ENCODE data around the gene EPG5. TPM values are rescaled to one million over a fixed set of nuclear protein-coding genes. Genes with fewer than 3 reads are reported as not detected.

EPG5 gene
- total and polyA plus RNA-seq, 10 donors = 4.6 to 67.9 (median 48.5) TPM

- Histone ChIP-seq H3K9me3 (no peaks in the 10 kb centered on the region), H3K36me3 (peaks cover 0 to 6% (median 0%) of the 10 kb centered on the region in 6 donors), H3K4me1 (peaks cover 8 to 51% (median 24%) of the 10 kb centered on the region in 6 donors), H3K27ac (peak overlapping the region in 1 of 8 donors; percentile 27), H3K27me3 (replicated peaks in 1 of 7) (peaks cover 0 to 53% (median 22%) of the 10 kb centered on the region in 7 donors), H3K4me3 (peak overlapping the region in 4 of 8 donors; percentile 14 to 64 (median 17))
- WGBS, 5 donors = 19 to 56% (median 37%) methylated on average over 26 to 53 of the region's 53 CpGs
- peak in 2 of 3 donors; percentile 42 to 71 for TF ChIP-seq POLR2AphosphoS5 (IDR thresholded peaks at IDR 0.05)
- TF ChIP-seq POLR2A (IDR thresholded peaks at IDR 0.05) = no peak
- no peak for TF ChIP-seq CTCF (IDR thresholded peaks at IDR 0.05 in 8 of 11, conservative IDR thresholded peaks at IDR 0.05 in 3 of 11)
- DNase-seq = peak; percentile 78
- intact Hi-C loops (cut with DNase I; ENCODE audit: low total_unique reads) = no loop called here
Measured at GRCh38 chr18:45838302-45839070, 128.6 kb downstream of the EPG5 start.

GRCh38 chr18:45837283-45838070 lies 129.7 kb downstream of the EPG5 start:
- TF ChIP-seq POLR2AphosphoS5 (IDR thresholded peaks at IDR 0.05) (peak; percentile 15 to 72 (median 58)), CTCF (IDR thresholded peaks at IDR 0.05 in 8 of 11, conservative IDR thresholded peaks at IDR 0.05 in 3 of 11) (peak in 6 of 11 experiments; percentile 10 to 48 (median 24)), POLR2A (IDR thresholded peaks at IDR 0.05) (no peak)
- no peaks in the 10 kb centered on the region for H3K9me3 ChIP-seq
- 19 to 48% (median 22%) methylated on average over 11 to 84 of the region's 84 CpGs for WGBS, 5 donors
- peak overlapping the region; percentile 9 to 64 (median 33) for H3K4me3 ChIP-seq
- H3K36me3 ChIP-seq = peaks cover 0 to 6% (median 0%) of the 10 kb centered on the region in 6 donors
- peaks cover 8 to 51% (median 24%) of the 10 kb centered on the region in 6 donors for H3K4me1 ChIP-seq
- peaks cover 0 to 58% (median 22%) of the 10 kb centered on the region in 7 donors for H3K27me3 ChIP-seq (replicated peaks in 1 of 7)
- peak; percentile 89 for DNase-seq
- H3K27ac ChIP-seq = no peak overlapping the region
- intact Hi-C loops (cut with DNase I; ENCODE audit: low total_unique reads) = no loop called here

- intact Hi-C loops (cut with DNase I; ENCODE audit: low total_unique reads) = no loop called here
- peaks cover 0 to 59% (median 22%) of the 10 kb centered on the region in 7 donors for H3K27me3 ChIP-seq (replicated peaks in 1 of 7)
- H3K4me3 ChIP-seq = no peak overlapping the region
- peak; percentile 63 for DNase-seq
- H3K27ac ChIP-seq = no peak overlapping the region
- no peaks in the 10 kb centered on the region for H3K36me3 ChIP-seq
- no peaks in the 10 kb centered on the region for H3K9me3 ChIP-seq
- peaks cover 8 to 51% (median 24%) of the 10 kb centered on the region in 6 donors for H3K4me1 ChIP-seq
- 62 to 79% (median 66%) methylated on average over 14 of the region's 14 CpGs for WGBS, 5 donors
- TF ChIP-seq POLR2A (IDR thresholded peaks at IDR 0.05) (no peak), POLR2AphosphoS5 (IDR thresholded peaks at IDR 0.05) (no peak), CTCF (IDR thresholded peaks at IDR 0.05 in 8 of 11, conservative IDR thresholded peaks at IDR 0.05 in 3 of 11) (no peak)
Measured at GRCh38 chr18:45836242-45837205, 130.6 kb downstream of the EPG5 start.

All from spleen (tissue), 11 donors.